ENCODE data around the gene TMEM204. TPM values are rescaled to one million over a fixed set of nuclear protein-coding genes. Genes with fewer than 3 reads are reported as not detected.

The TMEM204 gene
- polyA plus RNA-seq, 1 of the 3 experiments (the other 2 are of a cell fraction): 2.3 TPM

- Histone ChIP-seq H3K4me2 (no peak overlapping the region), H3K4me1 (ENCODE audit: control insufficient read depth in 1 of 2, insufficient read depth in 2 of 2, low read depth in 1 of 2, low read length in 1 of 2) (peaks cover 0 to 5% of the 10 kb centered on the region in 2 experiments; a peak in 1 of 4 replicates), H2AFZ (ENCODE audit: low read depth) (no peak overlapping the region), H3K79me2 (ENCODE audit: insufficient read depth) (no peaks in the 10 kb centered on the region), H3K36me3 (replicated peaks in 1 of 2; ENCODE audit: control insufficient read depth in 1 of 2, insufficient read depth in 2 of 2, low read length in 1 of 2) (no peaks in the 10 kb centered on the region), H3K4me3 (ENCODE audit: low read depth in 2 of 2, low read length in 1 of 2) (no peak overlapping the region), H3K9ac (no peak overlapping the region), H3F3A (replicated peaks; ENCODE audit: insufficient read depth) (no peaks in the 10 kb centered on the region), H3K9me3 (no peaks in the 10 kb centered on the region), H4K20me1 (ENCODE audit: insufficient read depth) (no peaks in the 10 kb centered on the region), H3K9me2 (no peaks in the 10 kb centered on the region), H3K27me3 (ENCODE audit: insufficient read depth) (no peaks in the 10 kb centered on the region), H3K27ac (ENCODE audit: low read depth in 2 of 2, low read length in 1 of 2) (no peak overlapping the region)
- DNase-seq: no peak
- 73% methylated on average over 24 of the region's 39 CpGs for WGBS (ENCODE audit: low lambda C conversion rate)
- POLR2A ChIA-PET: no interaction called here
- no peak for TF ChIP-seq CTCF (IDR thresholded peaks at IDR 0.05)
- TF ChIP-seq REST (IDR thresholded peaks at IDR 0.05; ENCODE audit: low read depth, low read length): no peak
- TF ChIP-seq NRF1 (IDR thresholded peaks at IDR 0.05; ENCODE audit: low read depth, low read length): no peak
- no peak for TF ChIP-seq RXRA (IDR thresholded peaks at IDR 0.05; ENCODE audit: borderline replicate concordance, low read depth)
- no peak for TF ChIP-seq GATA2 (CRISPR knock-in tag; IDR thresholded peaks at IDR 0.05)
- CTCF ChIA-PET: no interaction called here
These were observed 45.9 kb upstream of the TMEM204 start for GRCh38 chr16:1487395-1488053.

- Histone ChIP-seq H3K9me3 (no peaks in the 10 kb centered on the region), H3K4me2 (no peak overlapping the region), H3K9ac (no peak overlapping the region), H3K79me2 (ENCODE audit: insufficient read depth) (no peaks in the 10 kb centered on the region), H3F3A (replicated peaks; ENCODE audit: insufficient read depth) (no peaks in the 10 kb centered on the region), H4K20me1 (ENCODE audit: insufficient read depth) (no peaks in the 10 kb centered on the region), H3K4me1 (ENCODE audit: control insufficient read depth in 1 of 2, insufficient read depth in 2 of 2, low read depth in 1 of 2, low read length in 1 of 2) (peaks cover 0 to 9% of the 10 kb centered on the region in 2 experiments; a peak in 1 of 4 replicates), H2AFZ (ENCODE audit: low read depth) (no peak overlapping the region), H3K36me3 (replicated peaks in 1 of 2; ENCODE audit: control insufficient read depth in 1 of 2, insufficient read depth in 2 of 2, low read length in 1 of 2) (no peaks in the 10 kb centered on the region), H3K27me3 (ENCODE audit: insufficient read depth) (no peaks in the 10 kb centered on the region), H3K9me2 (no peaks in the 10 kb centered on the region), H3K4me3 (ENCODE audit: low read depth in 2 of 2, low read length in 1 of 2) (no peak overlapping the region), H3K27ac (ENCODE audit: low read depth in 2 of 2, low read length in 1 of 2) (no peak overlapping the region)
- DNase-seq: no peak
- ChIA-PET CTCF (no interaction called here), POLR2A (no interaction called here)
- WGBS (ENCODE audit: low lambda C conversion rate): 82% methylated on average over 19 of the region's 24 CpGs
- TF ChIP-seq ZBTB33 (IDR thresholded peaks at IDR 0.05; ENCODE audit: borderline replicate concordance, low read depth) (no peak), YY1 (IDR thresholded peaks at IDR 0.05; ENCODE audit: low read depth) (no peak), JUND (IDR thresholded peaks at IDR 0.05) (no peak), RFX5 (IDR thresholded peaks at IDR 0.05; ENCODE audit: low read length) (no peak), FOXJ3 (CRISPR knock-in tag; IDR thresholded peaks at IDR 0.05) (no peak), USF1 (IDR thresholded peaks at IDR 0.05; ENCODE audit: borderline replicate concordance, low read depth) (no peak), EP300 (IDR thresholded peaks at IDR 0.05; ENCODE audit: borderline replicate concordance in 1 of 2, low read depth in 1 of 2, low read length in 1 of 2) (no peak), TCF12 (IDR thresholded peaks at IDR 0.05) (no peak), RXRA (IDR thresholded peaks at IDR 0.05; ENCODE audit: borderline replicate concordance, low read depth) (no peak), ELF1 (IDR thresholded peaks at IDR 0.05) (no peak), IRF3 (IDR thresholded peaks at IDR 0.05; ENCODE audit: low read depth, low read length) (no peak), TEAD4 (IDR thresholded peaks at IDR 0.05; ENCODE audit: borderline replicate concordance, insufficient read depth) (no peak), MEF2A (IDR thresholded peaks at IDR 0.05; ENCODE audit: borderline replicate concordance, low read depth) (no peak), RAD21 (IDR thresholded peaks at IDR 0.05; ENCODE audit: low read length) (no peak)
These were observed 45.3 kb upstream of the TMEM204 start for GRCh38 chr16:1488054-1488601.
